Activated CD4-positive, alpha-beta memory T cell treated with anti-CD3 and anti-CD28 coated beads, Interleukin-2, amount 10 ng/mL, durations not matched to agents 7 days and 5 days (primary cell): ENCODE data around the gene SH2D4B. TPM values are rescaled to one million over a fixed set of nuclear protein-coding genes. Genes with fewer than 3 reads are reported as not detected.
"Not testable (repeated sequence)": the region's sequence is repeated elsewhere in the genome, so short reads cannot be mapped to it uniquely, and the experiment has no call there.

Source experiments
- CTCF ChIA-PET: fragments of 350-600 bp; sonication (Branson Sonifier 250); formaldehyde crosslinking; loops from one replicate; lab custom pipeline; 2021; ENCODE audit warnings: antibody characterized with exemption, inconsistent platforms; lab: Charles Lee
- POLR2A ChIA-PET: fragments of 350-600 bp; sonication (Branson Sonifier 250); formaldehyde crosslinking; loops from one replicate; lab custom pipeline; 2021; ENCODE audit warnings: antibody characterized with exemption; lab: Charles Lee
- DNase-seq: peaks from one replicate; pipeline ENCODE4 v3.0.0-alpha.2; 2020
- H3K27ac Mint-ChIP-seq: one replicate; pipeline ENCODE4 v1.8.0; 2021; ENCODE audit warnings: mild to moderate bottlenecking, mixed read lengths
- H3K27me3 Mint-ChIP-seq: one replicate; pipeline ENCODE4 v1.8.0; 2021; ENCODE audit warnings: mixed read lengths
- H3K36me3 Mint-ChIP-seq: one replicate; pipeline ENCODE4 v1.8.0; 2021; ENCODE audit warnings: low read depth, mixed read lengths
- H3K4me1 Mint-ChIP-seq: one replicate; pipeline ENCODE4 v1.8.0; 2021; ENCODE audit warnings: mixed read lengths
- H3K4me3 Mint-ChIP-seq: one replicate; pipeline ENCODE4 v1.8.0; 2021; ENCODE audit warnings: mild to moderate bottlenecking, mixed read lengths
- H3K9me3 Mint-ChIP-seq: one replicate; pipeline ENCODE4 v1.8.0; 2021; ENCODE audit warnings: mixed read lengths
- total RNA-seq, 2 experiments: library from RNA; stranded (reverse); gene quantifications; one replicate each; pipeline ENCODE4 v1.2.3, GENCODE V29; 2021

The SH2D4B gene
- total RNA-seq, 2 experiments from 2014 or later = 0.13 to 0.15 TPM

DNA sequence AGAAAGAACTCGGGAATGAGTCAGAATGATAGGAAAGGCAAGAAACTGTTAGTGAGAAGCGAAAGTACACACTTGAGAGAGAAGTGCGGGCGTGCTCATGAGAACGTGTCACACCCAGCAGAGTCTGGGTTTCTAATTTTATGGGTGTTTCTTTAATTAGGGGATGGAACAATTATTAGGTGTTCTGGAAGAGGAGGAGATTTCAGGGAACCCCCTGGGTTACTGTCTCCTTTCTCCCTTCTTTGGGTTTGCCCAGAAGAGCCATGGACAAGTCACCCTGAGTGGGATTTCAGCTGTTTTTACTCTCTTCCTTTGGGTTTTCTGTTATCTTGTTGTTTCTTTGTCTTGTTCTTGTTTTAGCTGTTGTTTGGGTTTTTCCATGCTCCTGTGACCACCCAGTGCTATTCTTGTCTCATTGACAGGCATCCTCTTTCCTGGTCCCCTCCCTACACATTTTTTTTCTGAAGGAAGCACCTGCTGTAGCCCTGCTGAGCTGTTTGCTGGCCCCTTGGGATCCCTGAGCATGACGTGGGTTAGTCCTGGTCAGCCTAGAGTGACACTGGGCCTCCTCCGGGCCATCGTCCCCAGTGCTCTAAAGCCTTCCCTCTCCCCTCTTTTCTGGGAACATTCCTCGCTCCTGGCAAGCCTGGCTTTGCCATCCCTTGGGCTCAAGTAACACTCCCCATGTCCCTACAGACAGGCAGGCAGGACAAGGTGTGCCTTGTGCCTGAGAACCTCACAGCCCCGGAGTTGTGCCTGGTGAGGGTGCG is 3.5 kb downstream of the SH2D4B start:
- no peaks in the 10 kb centered on the region for H3K36me3 Mint-ChIP-seq
- CTCF ChIA-PET = interaction anchor here (0.6 to 1.5 kb wide), 3 partner anchors 65 to 159 kb away, joined by 3 to 6 read pairs (median 5); no protein-coding TSS in a partner anchor
- H3K27me3 Mint-ChIP-seq = no peaks in the 10 kb centered on the region
- peaks cover 26% of the 10 kb centered on the region for H3K4me1 Mint-ChIP-seq
- H3K27ac Mint-ChIP-seq = no peak overlapping the region
- no peak overlapping the region for H3K4me3 Mint-ChIP-seq
- no peak for DNase-seq
- POLR2A ChIA-PET = interaction anchor here (1.2 kb wide), 1 partner anchor 129 kb away, joined by 3 read pairs; no protein-coding TSS in a partner anchor
- no peaks in the 10 kb centered on the region for H3K9me3 Mint-ChIP-seq

DNA sequence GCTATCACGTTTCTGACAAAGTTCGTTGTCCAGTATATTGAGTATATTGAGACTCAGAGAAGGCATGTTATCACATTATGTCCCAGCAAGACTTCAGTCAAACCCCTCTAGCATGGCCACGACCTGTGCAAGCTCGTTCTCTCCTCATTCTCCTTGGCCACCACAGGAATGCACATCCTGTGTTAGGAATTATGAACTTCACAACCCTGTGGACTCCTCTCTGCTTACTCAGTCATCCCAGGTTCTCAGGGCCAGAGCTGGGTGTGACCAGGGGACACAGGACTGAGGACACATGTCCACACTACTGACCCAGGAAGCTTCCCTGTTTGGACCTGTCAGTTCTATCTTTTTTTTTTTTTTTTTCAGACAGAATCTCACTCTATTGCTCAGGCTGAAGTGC is 4.4 kb downstream of the SH2D4B start:
- H3K27ac Mint-ChIP-seq = no peak overlapping the region
- ChIA-PET POLR2A (no interaction called here), CTCF (no interaction called here)
- no peaks in the 10 kb centered on the region for H3K36me3 Mint-ChIP-seq
- no peak overlapping the region for H3K4me3 Mint-ChIP-seq
- no peaks in the 10 kb centered on the region for H3K9me3 Mint-ChIP-seq
- peaks cover 20% of the 10 kb centered on the region for H3K4me1 Mint-ChIP-seq
- H3K27me3 Mint-ChIP-seq = no peaks in the 10 kb centered on the region
- no peak for DNase-seq

GRCh38 chr10:80542652-80543318 is 5.1 kb downstream of the SH2D4B start:
- POLR2A ChIA-PET = no interaction called here
- no peaks in the 10 kb centered on the region for H3K27me3 Mint-ChIP-seq
- CTCF ChIA-PET = no interaction called here

DNA sequence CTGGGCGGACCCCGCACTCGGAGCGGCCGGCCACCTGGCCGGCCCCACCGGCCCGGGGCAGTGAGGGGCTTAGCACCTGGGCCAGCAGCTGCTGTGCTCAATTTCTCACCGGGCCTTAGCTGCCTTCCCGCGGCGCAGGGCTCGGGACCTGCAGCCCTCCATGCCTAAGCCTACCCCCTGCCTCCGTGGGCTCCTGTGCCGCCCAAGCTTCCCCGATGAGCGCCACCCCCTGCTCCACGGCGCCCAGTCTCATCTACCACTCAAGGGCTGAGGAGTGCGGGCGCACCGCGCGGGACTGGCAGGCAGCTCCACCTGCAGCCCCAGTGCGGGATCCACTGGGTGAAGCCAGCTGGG is 5.6 kb downstream of the SH2D4B start:
- H3K4me3 Mint-ChIP-seq, H3K9me3 Mint-ChIP-seq, H3K27me3 Mint-ChIP-seq, DNase-seq, CTCF ChIA-PET, H3K36me3 Mint-ChIP-seq, POLR2A ChIA-PET, H3K27ac Mint-ChIP-seq: not testable (repeated sequence)
- peaks cover 18% of the 10 kb centered on the region for H3K4me1 Mint-ChIP-seq

More at GRCh38 chr10:80542652-80543318, 5.1 kb downstream of the SH2D4B start:
- Mint-ChIP-seq H3K9me3 (no peaks in the 10 kb centered on the region), H3K4me3 (no peak overlapping the region), H3K36me3 (no peaks in the 10 kb centered on the region), H3K27ac (no peak overlapping the region), H3K4me1 (peaks cover 18% of the 10 kb centered on the region)
- DNase-seq = no peak

DNA sequence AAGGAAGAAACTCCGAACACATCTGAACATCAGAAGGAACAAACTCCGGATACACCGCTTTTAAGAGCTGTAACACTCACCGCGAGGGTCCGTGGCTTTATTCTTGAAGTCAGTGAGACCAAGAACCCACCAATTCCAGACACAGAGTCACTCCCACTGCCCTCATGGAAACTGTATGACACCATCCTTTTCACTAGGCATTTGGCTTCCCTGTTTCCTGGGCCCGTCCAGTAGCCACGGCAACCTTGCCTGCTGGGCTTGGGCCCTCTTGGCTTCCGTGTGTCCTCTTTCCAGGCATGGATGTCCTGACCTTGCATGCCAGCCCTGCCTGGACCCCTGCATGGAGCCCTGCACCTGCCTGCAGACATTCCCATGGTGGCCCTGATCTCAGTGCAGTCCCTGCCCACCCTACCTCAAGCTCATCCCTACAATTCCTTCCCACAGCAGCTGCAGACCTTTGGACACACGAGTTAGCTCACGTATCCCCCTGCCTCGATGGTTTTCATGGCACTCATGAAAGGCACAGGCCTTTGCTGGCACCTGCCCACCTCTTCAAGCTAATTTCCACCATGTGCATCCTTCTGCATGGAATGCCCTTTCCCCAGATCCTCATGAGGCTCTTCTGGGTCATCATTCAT is 6.7 kb downstream of the SH2D4B start:
- ChIA-PET CTCF (no interaction called here), POLR2A (no interaction called here)
- H3K4me3 Mint-ChIP-seq = no peak overlapping the region
- H3K9me3 Mint-ChIP-seq = no peaks in the 10 kb centered on the region
- no peaks in the 10 kb centered on the region for H3K36me3 Mint-ChIP-seq
- peaks cover 4% of the 10 kb centered on the region for H3K27me3 Mint-ChIP-seq
- DNase-seq = no peak
- no peak overlapping the region for H3K27ac Mint-ChIP-seq
- H3K4me1 Mint-ChIP-seq = peaks cover 18% of the 10 kb centered on the region

- no peak for DNase-seq
- H3K4me3 Mint-ChIP-seq = no peak overlapping the region
- no peaks in the 10 kb centered on the region for H3K9me3 Mint-ChIP-seq
- no peak overlapping the region for H3K27ac Mint-ChIP-seq
- ChIA-PET POLR2A (no interaction called here), CTCF (no interaction called here)
- H3K4me1 Mint-ChIP-seq = peaks cover 18% of the 10 kb centered on the region
- H3K36me3 Mint-ChIP-seq = no peaks in the 10 kb centered on the region
- peaks cover 4% of the 10 kb centered on the region for H3K27me3 Mint-ChIP-seq
Measured at GRCh38 chr10:80545258-80545881, 7.7 kb downstream of the SH2D4B start.

- H3K27ac Mint-ChIP-seq = no peak overlapping the region
- no peaks in the 10 kb centered on the region for H3K4me1 Mint-ChIP-seq
- peaks cover 24% of the 10 kb centered on the region for H3K27me3 Mint-ChIP-seq
- no peak overlapping the region for H3K4me3 Mint-ChIP-seq
- H3K36me3 Mint-ChIP-seq = no peaks in the 10 kb centered on the region
- ChIA-PET CTCF (no interaction called here), POLR2A (no interaction called here)
- no peak for DNase-seq
- H3K9me3 Mint-ChIP-seq = no peaks in the 10 kb centered on the region
Measured at GRCh38 chr10:80552151-80552646, 14.5 kb downstream of the SH2D4B start.

DNA sequence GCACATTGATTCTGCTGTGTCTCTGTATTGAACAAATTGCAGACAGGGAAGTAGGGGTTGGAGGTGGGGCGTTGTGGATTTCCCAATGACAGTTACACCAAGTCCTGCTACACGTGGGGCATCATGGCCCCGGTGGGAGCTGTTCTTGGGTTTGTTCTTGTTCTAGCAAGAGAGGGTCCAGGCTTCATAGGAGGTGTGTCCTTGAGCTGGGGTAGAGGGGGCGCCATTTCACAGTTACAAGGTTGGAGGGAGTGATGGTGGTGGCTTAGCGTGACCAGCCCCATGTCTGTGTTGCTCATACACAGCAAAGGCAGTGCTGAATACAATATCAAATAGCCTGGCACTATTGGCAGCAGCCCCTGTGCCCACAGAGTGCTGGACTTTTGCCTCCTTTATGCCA is 15.7 kb downstream of the SH2D4B start:
- ChIA-PET CTCF (no interaction called here), POLR2A (no interaction called here)
- no peak for DNase-seq
- Mint-ChIP-seq H3K4me3 (no peak overlapping the region), H3K4me1 (no peaks in the 10 kb centered on the region), H3K36me3 (no peaks in the 10 kb centered on the region), H3K27me3 (peaks cover 30% of the 10 kb centered on the region), H3K27ac (no peak overlapping the region), H3K9me3 (no peaks in the 10 kb centered on the region)

DNA sequence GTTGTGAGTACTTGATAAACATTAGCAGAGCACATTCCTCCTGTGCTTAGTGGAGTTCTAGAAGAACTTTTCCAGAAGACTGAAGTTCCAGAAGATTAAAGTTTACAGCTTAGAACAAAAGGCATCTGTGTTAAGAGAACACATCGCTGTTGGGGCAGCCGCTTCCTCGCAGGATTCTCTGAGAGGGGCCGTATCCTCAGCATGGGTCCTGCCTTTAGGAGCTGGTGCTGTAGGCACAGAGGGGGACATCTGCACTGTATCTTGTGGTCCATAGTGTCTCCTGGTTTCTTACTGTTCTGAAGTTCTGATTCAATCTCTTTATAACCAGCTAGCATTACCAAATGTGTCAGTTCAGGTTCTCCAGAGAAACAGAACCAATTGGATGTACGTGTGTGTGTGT is 16.3 kb downstream of the SH2D4B start:
- Mint-ChIP-seq H3K4me3 (no peak overlapping the region), H3K27me3 (peaks cover 25% of the 10 kb centered on the region), H3K9me3 (no peaks in the 10 kb centered on the region), H3K27ac (no peak overlapping the region), H3K4me1 (no peaks in the 10 kb centered on the region), H3K36me3 (no peaks in the 10 kb centered on the region)
- ChIA-PET CTCF (no interaction called here), POLR2A (no interaction called here)
- DNase-seq = no peak

DNA sequence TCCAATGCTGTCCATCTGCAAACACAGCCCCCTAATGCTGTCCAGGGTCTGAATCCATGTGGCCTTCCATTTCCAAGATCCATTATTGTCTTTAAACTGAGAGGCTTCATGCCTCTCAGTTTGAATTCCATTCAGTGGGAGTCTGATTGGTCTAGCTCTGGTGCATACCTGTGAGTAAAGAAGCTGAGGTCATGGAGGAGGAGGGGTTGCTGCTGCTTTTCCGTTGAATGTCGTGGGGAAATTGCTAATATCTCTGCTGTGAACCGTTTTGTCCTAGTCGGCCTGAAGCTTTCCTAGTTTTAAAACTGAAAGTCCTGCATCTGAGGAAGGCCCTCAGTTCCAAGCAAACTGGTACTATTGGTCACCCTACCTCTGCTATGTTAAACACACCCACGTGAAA is 17.7 kb downstream of the SH2D4B start:
- ChIA-PET POLR2A (no interaction called here), CTCF (interaction anchor here (0.7 to 1.6 kb wide), 2 partner anchors 15 to 106 kb away, joined by 3 to 4 read pairs; no protein-coding TSS in a partner anchor)
- Mint-ChIP-seq H3K27ac (no peak overlapping the region), H3K4me1 (no peaks in the 10 kb centered on the region), H3K4me3 (no peak overlapping the region), H3K36me3 (no peaks in the 10 kb centered on the region), H3K9me3 (no peaks in the 10 kb centered on the region), H3K27me3 (peaks cover 25% of the 10 kb centered on the region)
- no peak for DNase-seq

DNA sequence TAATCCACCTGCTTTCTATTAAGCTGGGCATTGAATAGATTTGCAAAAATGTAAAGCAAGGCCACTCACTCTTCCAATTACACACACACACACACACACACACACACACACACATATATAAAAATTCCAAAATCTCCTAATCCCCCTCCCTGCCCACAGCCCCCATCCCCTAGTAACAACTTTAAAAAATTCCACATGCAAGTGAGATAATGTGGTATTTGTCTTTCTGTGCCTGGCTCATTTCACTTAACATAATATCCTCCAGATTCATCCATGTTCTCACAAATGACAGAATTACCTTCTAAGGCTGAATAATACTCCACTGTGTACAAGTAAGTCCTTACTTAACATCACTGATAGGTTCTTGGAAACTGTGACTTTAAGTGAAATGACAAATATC is 24.2 kb downstream of the SH2D4B start:
- Mint-ChIP-seq H3K36me3 (no peaks in the 10 kb centered on the region), H3K27me3 (peaks cover 14% of the 10 kb centered on the region), H3K4me3 (no peak overlapping the region), H3K27ac (no peak overlapping the region), H3K9me3 (no peaks in the 10 kb centered on the region), H3K4me1 (no peaks in the 10 kb centered on the region)
- no peak for DNase-seq
- POLR2A ChIA-PET = no interaction called here
- CTCF ChIA-PET = no interaction called here

GRCh38 chr10:80567292-80567691 is 29.6 kb downstream of the SH2D4B start:
- DNase-seq = no peak
- ChIA-PET CTCF (no interaction called here), POLR2A (no interaction called here)
- H3K27me3 Mint-ChIP-seq = peaks cover 10% of the 10 kb centered on the region
- H3K27ac Mint-ChIP-seq = no peak overlapping the region
- H3K4me3 Mint-ChIP-seq = no peak overlapping the region
- no peaks in the 10 kb centered on the region for H3K9me3 Mint-ChIP-seq
- no peaks in the 10 kb centered on the region for H3K4me1 Mint-ChIP-seq
- no peaks in the 10 kb centered on the region for H3K36me3 Mint-ChIP-seq
